Activated naive CD4-positive, alpha-beta T cell (primary cell): ENCODE data around the gene LENG9.

Experiments
- DNase-seq, 4 experiments: peaks; one replicate each; lab custom pipeline; 2025; lab: John Stamatoyannopoulos, UW

LENG9 gene

GRCh38 chr19:54439174-54439851, 24.3 kb downstream of the LENG9 start:
- no peak for DNase-seq

DNA sequence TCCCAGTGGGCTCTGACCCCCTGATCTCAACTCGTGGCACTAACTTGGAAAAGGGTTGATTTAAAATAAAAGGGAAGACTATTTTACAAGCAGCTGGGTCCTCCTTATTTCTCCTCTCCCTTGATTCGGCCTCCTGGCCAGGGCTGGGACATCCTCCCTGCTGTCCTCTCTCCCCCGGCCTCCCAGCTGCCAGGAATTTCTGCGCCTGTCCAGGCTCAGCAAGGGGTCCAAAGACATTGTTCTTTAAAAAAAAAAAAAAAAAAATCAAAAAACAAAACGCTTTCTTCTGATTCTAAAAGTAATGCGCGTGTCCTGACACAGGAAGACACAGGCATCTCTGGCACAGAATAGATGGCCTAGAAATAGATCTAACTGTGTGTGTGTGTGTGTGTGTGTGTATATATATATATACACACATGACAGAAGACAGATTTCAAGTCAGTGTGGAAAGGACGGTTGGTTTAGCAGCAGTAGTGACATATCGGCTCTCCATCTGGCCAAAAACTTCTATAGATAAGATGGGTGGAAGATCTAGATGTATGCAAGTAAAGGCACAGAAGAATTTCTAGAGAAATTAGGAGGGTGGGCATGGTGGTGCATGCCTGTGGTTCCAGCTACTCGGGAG, 26.8 kb downstream of the LENG9 start:
- no peak for DNase-seq

DNA sequence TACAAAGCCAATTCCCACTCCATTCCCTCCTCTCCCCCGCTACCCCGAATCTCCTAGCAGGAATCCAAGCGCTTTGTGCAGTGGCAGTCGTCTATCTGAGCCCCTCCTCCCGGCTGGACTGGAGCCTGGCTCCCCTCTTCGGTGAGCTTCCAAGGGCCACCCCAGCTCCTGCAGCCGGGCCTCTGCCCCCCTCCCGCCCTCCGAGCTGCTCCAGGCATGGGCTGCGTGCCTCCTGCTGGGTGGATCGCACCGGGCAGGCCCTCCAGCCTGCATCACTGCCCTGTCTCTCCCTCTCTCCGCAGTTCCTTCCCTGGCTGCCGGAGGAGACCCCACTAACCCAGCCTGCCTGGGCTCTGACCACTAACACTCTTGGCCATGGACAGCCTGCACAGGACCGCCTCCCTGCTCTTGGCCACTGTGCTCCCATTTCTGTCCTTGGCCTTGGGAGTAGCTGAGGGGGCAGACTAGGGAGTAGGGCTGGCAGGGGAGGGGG, 27.5 kb downstream of the LENG9 start:
- no peak for DNase-seq

- no peak for DNase-seq
Measured at GRCh38 chr19:54435551-54436016, 28.0 kb downstream of the LENG9 start.

GRCh38 chr19:54434873-54435214, 28.7 kb downstream of the LENG9 start:
- DNase-seq: no peak

DNA sequence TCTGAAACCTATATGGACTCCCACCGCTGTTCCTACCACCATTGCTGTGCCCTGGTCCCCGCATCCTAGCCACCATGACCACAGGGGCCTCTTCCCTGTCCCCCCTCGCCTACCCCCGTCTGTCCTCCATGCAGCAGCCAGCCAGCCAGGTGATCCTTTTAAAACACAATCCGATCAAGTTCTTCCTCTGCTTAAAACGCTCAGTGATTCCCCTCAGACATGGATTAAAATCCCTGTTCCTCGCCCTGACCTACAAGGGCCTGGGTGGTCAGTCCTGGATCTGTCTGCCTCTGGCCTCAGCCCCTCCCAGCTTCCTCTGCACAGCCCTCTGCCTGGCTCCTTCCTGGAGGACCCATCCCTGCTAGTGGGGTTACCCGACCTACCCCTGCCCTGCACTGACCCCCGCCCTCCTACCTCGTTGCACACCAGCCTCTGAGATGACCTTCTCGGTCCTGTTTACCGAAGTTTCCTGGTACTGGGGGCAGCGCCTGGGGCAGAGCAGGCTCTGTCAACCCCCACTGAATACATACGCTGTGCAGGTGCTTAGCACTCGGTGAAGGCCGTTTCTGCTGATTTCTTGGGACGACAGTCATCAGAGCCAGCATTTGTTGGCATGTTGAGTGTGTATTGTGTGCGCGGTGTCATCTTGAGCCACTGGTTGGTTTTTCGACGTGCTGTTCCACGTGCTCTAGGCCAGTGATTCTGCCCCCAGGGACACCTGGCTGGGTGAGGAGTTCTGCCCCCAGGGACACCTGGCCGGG, 29.3 kb downstream of the LENG9 start:
- no peak for DNase-seq

- no peak for DNase-seq
Measured at GRCh38 chr19:54433697-54434096, 29.9 kb downstream of the LENG9 start.

- no peak for DNase-seq
Measured at GRCh38 chr19:54432144-54432738, 31.3 kb downstream of the LENG9 start.

DNA sequence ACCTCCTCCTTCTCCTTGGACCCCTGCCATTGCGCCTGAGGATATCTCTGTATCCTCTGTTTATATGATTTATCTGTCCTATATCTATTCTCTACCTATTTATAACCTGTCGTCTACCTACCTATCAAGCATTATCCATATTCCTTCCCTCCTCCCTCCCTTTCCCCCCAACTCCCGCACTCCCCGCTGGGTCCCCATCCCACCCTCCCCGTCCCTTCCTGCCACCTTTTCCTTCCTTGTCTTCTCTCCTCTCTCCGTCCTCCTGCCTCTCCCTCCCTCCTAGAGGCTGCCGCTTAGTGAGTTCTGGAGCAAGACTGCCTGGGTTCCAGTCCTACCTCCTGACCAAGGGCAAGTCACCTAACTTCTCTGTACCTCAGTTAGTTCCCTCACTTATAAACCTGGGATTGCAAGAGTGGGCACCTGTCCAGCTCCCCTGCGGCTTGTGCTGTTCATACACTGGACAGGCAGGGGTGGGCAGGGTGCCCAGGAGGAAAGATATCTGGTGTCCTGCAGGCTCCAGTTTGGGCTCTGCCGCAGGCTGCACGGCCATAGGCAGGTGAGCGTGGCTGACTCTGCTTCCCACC, 32.2 kb downstream of the LENG9 start:
- no peak for DNase-seq

- DNase-seq: peak in 2 of 4 experiments; percentile 19 to 30
Measured at GRCh38 chr19:54430306-54431254, 33.0 kb downstream of the LENG9 start.

DNA sequence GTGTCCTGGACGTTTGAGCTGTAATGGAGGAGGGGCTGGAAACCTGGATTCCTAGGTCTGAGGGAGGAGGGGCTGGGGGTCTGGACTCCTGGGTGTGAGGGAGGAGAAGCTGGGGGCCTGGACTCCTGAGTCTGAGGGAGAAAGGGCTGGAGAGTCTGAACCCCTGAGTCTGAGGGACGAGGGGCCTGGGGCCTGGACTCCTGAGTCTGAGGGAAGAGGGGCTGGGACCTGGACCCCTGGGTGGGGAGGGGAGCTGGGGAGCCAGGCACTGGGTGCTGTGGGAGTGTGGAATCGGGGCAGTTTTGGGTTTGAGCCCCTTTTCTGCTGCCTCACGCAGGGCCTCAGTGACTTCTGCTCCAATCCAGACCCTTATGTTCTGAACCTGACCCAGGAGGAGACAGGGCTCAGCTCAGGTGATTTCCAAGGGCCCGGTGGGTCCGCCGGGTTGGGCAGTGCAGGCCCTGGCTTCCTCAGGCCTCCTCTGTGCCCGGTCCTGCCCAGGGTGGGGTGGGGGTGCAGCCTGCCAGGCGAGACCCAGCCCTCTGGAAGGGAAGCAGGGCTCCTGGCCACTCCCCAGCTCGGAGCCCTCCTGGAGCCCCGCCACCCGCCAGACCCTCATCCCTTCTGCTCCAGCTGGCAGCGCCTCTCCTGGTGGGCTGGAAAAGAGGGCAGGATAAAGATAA, 33.9 kb downstream of the LENG9 start:
- no peak for DNase-seq

DNA sequence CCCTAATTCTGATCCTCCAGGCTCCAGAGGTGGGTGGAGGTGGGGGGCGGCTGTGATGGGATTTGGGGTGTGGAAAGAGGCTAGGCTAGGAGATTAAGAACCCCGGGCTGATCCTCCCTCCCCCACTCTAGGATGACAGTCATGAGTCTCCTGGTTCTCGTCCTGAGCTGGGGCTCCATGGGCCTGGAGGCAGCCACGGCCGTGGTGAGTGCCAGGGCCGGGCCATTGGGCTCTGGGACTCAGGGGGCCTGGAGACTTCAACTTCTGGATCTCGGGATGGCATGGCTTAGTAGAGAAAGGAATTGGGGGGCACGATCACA, 34.4 kb downstream of the LENG9 start:
- DNase-seq: no peak

GRCh38 chr19:54428323-54429175, 35.0 kb downstream of the LENG9 start:
- DNase-seq: no peak

- DNase-seq: no peak
Measured at GRCh38 chr19:54427586-54427985, 36.0 kb downstream of the LENG9 start.

DNA sequence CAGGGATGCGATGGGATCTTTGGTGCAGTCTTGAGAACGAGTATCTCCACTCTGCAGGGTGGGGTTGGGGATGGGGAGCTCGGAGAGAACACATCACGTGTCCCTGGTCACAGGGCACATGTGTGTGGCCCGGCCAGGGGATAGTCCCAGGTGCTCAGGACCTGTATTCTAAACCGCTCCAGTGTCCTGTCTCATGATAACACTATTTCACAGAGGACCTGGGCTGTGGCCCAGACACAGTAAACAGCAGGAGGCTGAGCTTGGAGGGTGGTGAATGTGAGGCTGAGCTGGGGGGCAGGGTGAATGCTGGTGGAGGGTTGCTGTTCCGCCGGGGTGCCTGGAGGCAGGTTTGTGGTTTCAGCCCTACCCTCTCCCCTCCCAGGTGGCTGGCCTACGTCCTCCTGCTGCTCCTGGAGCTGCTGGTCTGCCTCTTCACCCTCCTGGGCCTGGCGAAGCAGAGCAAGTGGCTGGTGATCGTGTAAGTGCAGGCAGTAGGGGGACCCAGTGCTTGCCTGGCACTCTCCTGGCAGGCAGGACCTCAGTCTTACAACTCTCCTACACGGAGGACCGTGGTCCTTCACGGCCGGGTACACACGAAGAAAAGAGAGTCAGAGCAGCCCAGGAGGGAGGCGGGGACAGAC, 37.2 kb downstream of the LENG9 start:
- DNase-seq: no peak

DNA sequence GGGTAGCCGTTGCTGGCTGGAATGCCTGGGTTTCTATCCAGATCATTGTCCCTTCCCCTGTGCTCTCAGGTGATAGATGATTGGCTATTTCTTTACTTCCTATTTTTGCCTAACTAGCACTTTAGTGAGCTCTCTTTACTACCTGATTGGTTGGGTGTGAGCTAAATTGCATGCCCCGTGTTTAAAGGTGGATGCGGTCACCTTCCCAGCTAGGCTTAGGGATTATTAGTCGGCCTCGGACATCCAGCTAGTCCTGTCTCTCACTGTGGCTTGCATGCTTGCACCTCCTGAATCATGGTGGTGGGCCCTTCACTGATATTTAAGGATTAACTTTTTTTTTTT, 38.2 kb downstream of the LENG9 start:
- DNase-seq: no peak

GRCh38 chr19:54424660-54425381, 38.8 kb downstream of the LENG9 start:
- no peak for DNase-seq

DNA sequence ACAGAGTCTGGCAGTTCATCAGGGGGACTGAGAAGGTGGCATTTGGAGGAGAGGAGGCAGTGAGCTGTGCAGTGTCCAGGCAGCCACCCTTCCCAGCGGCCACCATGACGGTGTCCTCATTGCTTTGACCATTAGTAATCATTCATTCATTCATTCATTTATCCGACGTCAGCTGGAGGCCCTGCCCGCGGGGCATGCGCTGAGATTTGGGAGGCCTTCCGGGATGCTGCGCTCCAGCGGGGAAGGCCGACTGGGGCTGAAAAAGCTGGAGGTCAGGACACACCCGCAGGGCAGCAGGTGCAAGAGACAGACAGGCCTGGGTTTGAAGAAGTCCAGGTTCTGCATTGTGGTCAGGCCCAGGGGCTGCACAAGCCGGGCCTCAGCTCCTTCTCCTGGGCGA, 39.4 kb downstream of the LENG9 start:
- no peak for DNase-seq

- DNase-seq: no peak
Measured at GRCh38 chr19:54422136-54422535, 41.4 kb downstream of the LENG9 start.
